ENCODE measurements around the gene ANKRD34A. TPM values are rescaled to one million over a fixed set of nuclear protein-coding genes. Genes with fewer than 3 reads are reported as not detected.

Gene ANKRD34A
- polyA plus RNA-seq, 3 donors: 0.31 TPM; not detected in 2

DNA sequence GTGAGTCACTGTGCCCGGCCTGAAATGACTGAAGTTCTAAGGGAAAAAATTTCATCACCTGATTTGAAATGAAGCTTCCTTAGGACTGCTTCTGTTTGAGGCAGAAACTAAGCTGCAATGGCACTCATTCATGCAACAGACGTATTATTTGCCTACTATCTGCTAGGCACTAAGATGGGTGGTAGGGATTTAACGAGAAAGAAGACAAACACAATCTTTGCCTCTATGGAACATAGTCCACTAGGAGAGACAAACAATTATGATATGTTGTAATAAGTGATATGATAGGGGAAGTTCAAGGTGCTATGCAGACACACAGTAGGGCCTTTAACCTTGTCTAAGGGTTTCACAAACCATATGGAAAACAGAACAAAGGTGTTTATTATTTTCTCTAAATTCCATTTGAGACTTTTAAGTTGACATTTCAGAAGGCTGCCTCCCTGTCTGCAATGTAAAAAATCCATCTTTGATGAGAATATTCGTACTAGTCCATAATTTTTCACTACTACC is 17.8 kb downstream of the ANKRD34A start:
- Histone ChIP-seq H2AFZ (ENCODE audit: insufficient read depth, low read depth, low read length, poor library complexity, severe bottlenecking) (no peak overlapping the region), H3K79me2 (ENCODE audit: insufficient read depth, low read length) (no peaks in the 10 kb centered on the region), H4K20me1 (ENCODE audit: insufficient read depth, low read length) (no peaks in the 10 kb centered on the region), H3K4me2 (replicated peaks; ENCODE audit: extremely low read depth, low read length, poor library complexity, severe bottlenecking) (no peak overlapping the region), H3K27ac (ENCODE audit: low read depth in 1 of 2, low read length in 2 of 2) (no peak overlapping the region), H3K4me1 (ENCODE audit: control insufficient read depth in 1 of 2, insufficient read depth in 2 of 2, low read length in 2 of 2) (no peaks in the 10 kb centered on the region), H3K27me3 (ENCODE audit: control insufficient read depth in 2 of 2, insufficient read depth in 2 of 2, low read length in 2 of 2) (no peaks in the 10 kb centered on the region), H3K9ac (ENCODE audit: insufficient read depth, low read length, poor library complexity, severe bottlenecking) (no peak overlapping the region), H3K4me3 (replicated peaks in 1 of 3; ENCODE audit: low read depth in 2 of 3, low read length in 3 of 3) (no peak overlapping the region), H3K9me3 (replicated peaks in 1 of 2; ENCODE audit: control insufficient read depth in 1 of 2, insufficient read depth in 1 of 2, low read length in 2 of 2) (no peaks in the 10 kb centered on the region), H3K36me3 (replicated peaks in 1 of 2; ENCODE audit: control insufficient read depth in 1 of 2, insufficient read depth in 2 of 2, low read length in 2 of 2) (peaks cover 7 to 58% of the 10 kb centered on the region in 2 donors)
- Mint-ChIP-seq H3K4me3 (no peak overlapping the region), H3K4me1 (peaks cover 2% of the 10 kb centered on the region), H3K36me3 (peaks cover 34 to 55% of the 10 kb centered on the region in 2 donors), H3K27me3 (ENCODE audit: low read depth in 3 of 3) (no peaks in the 10 kb centered on the region), H3K9me3 (peaks cover 0 to 2% (median 0%) of the 10 kb centered on the region in 7 donors), H3K27ac (no peak overlapping the region)
- intact Hi-C loops (cut with micrococcal nuclease): no loop called here
- 100% methylated on average over 1 of the region's 4 CpGs for WGBS (ENCODE audit: insufficient coverage)
- DNase-seq: no peak
- no peak for TF ChIP-seq CTCF (IDR thresholded peaks at IDR 0.05)

- no peaks in the 10 kb centered on the region for H3K27me3 ChIP-seq (ENCODE audit: control insufficient read depth in 2 of 2, insufficient read depth in 2 of 2, low read length in 2 of 2)
- no peak for TF ChIP-seq CTCF (IDR thresholded peaks at IDR 0.05)
- no peak overlapping the region for H2AFZ ChIP-seq (ENCODE audit: insufficient read depth, low read depth, low read length, poor library complexity, severe bottlenecking)
- DNase-seq: no peak
- H3K79me2 ChIP-seq (ENCODE audit: insufficient read depth, low read length): no peaks in the 10 kb centered on the region
- no peaks in the 10 kb centered on the region for H3K4me1 ChIP-seq (ENCODE audit: control insufficient read depth in 1 of 2, insufficient read depth in 2 of 2, low read length in 2 of 2)
- H3K9ac ChIP-seq (ENCODE audit: insufficient read depth, low read length, poor library complexity, severe bottlenecking): no peak overlapping the region
- Mint-ChIP-seq H3K27me3 (ENCODE audit: low read depth in 3 of 3) (peaks cover 0 to 2% (median 0%) of the 10 kb centered on the region in 3 donors), H3K4me1 (no peaks in the 10 kb centered on the region), H3K36me3 (peaks cover 37 to 64% of the 10 kb centered on the region in 2 donors), H3K27ac (no peak overlapping the region), H3K9me3 (peaks cover 0 to 2% (median 0%) of the 10 kb centered on the region in 7 donors), H3K4me3 (no peak overlapping the region)
- intact Hi-C loops (cut with micrococcal nuclease): no loop called here
- no peak overlapping the region for H3K4me3 ChIP-seq (replicated peaks in 1 of 3; ENCODE audit: low read depth in 2 of 3, low read length in 3 of 3)
- H4K20me1 ChIP-seq (ENCODE audit: insufficient read depth, low read length): no peaks in the 10 kb centered on the region
- H3K36me3 ChIP-seq (replicated peaks in 1 of 2; ENCODE audit: control insufficient read depth in 1 of 2, insufficient read depth in 2 of 2, low read length in 2 of 2): peaks cover 8 to 58% of the 10 kb centered on the region in 2 donors
- no CpG with 5 or more reads among the region's 3 CpGs for WGBS (ENCODE audit: insufficient coverage)
- H3K4me2 ChIP-seq (replicated peaks; ENCODE audit: extremely low read depth, low read length, poor library complexity, severe bottlenecking): no peak overlapping the region
- H3K27ac ChIP-seq (ENCODE audit: low read depth in 1 of 2, low read length in 2 of 2): no peak overlapping the region
- no peaks in the 10 kb centered on the region for H3K9me3 ChIP-seq (replicated peaks in 1 of 2; ENCODE audit: control insufficient read depth in 1 of 2, insufficient read depth in 1 of 2, low read length in 2 of 2)
Measured at GRCh38 chr1:145944532-145944931, 19.8 kb downstream of the ANKRD34A start.

All from CD14-positive monocyte (primary cell).